A549 (cell line): ENCODE measurements around the gene FZD1. TPM values are rescaled to one million over a fixed set of nuclear protein-coding genes. Genes with fewer than 3 reads are reported as not detected.

Experiments used
- ATAC-seq, 2 experiments: fragments of 200-7000 bp in 1 of 2; fragments of >200 bp in 1 of 2; cut with Nextera tagmentation in 1 of 2; cut with Tn5 transposase in 1 of 2; 3 replicates each; pipeline versions ENCODE4 v1.8.0 to v1.9.1; 2018 to 2020; ENCODE audit warnings: mild to moderate bottlenecking in 1 of 2, moderate library complexity in 1 of 2
- CTCF ChIA-PET: fragments of 300-600 bp; sonication (Branson Sonifier 250); formaldehyde crosslinking; extraction: SDS; loops from one replicate; lab custom pipeline; 2021; ENCODE audit warnings: antibody characterized with exemption, inconsistent platforms; lab: Yijun Ruan, JAX
- POLR2A ChIA-PET: fragments of 350-600 bp; formaldehyde crosslinking; extraction: SDS; loops from one replicate; lab custom pipeline; 2021; ENCODE audit warnings: antibody characterized with exemption, inconsistent platforms; lab: Yijun Ruan, JAX
- DNase-seq, 2 experiments: peaks; one replicate each; pipeline versions ENCODE4 v3.0.0 to v3.0.0-alpha.2; 2011 to 2016; ENCODE audit warnings: low read depth in 1 of 2, low spot score in 1 of 2
- FAIRE-seq: peaks from 2 replicates; lab custom pipeline; 2011; peaks lifted over from hg19 to GRCh38; lab: Jason Lieb, UNC
- H3K27ac ChIP-seq, 2 experiments: fragments of >200 bp; sonication (Bioruptor Twin); formaldehyde crosslinking; 3 replicates each; pipeline ENCODE4 v1.5.1; 2016 to 2017
- H3K4me1 ChIP-seq: fragments of >200 bp; sonication (Bioruptor Twin); formaldehyde crosslinking; 3 replicates; pipeline ENCODE4 v1.6.1; 2016
- H3K4me2 ChIP-seq: fragments of >200 bp; sonication (Bioruptor Twin); formaldehyde crosslinking; 3 replicates; pipeline ENCODE4 v1.6.1; 2016
- H3K4me3 ChIP-seq: fragments of >200 bp; sonication (Bioruptor Twin); formaldehyde crosslinking; 3 replicates; pipeline ENCODE4 v1.5.1; 2016
- H3K9me3 ChIP-seq: fragments of >200 bp; sonication (Bioruptor Twin); formaldehyde crosslinking; 3 replicates; pipeline ENCODE4 v1.6.1; 2016
- CHD4 ChIP-seq: fragments of 200-600 bp; sonication (generic); IDR thresholded peaks from 2 replicates; pipeline ENCODE4 v1.6.1; 2016; ENCODE audit warnings: antibody characterized with exemption, mild to moderate bottlenecking, borderline replicate concordance
- EHF ChIP-seq: fragments of 250-450 bp; sonication (Bioruptor Pico); IDR thresholded peaks from 2 replicates; pipeline ENCODE4 v1.5.0; 2020; ENCODE audit warnings: mild to moderate bottlenecking
- FOSB ChIP-seq: fragments of 250-450 bp; sonication (Bioruptor Pico); IDR thresholded peaks from 2 replicates; pipeline ENCODE4 v1.5.0; 2020; ENCODE audit warnings: mild to moderate bottlenecking, moderate library complexity
- HEYL ChIP-seq: fragments of 250-450 bp; sonication (Bioruptor Pico); IDR thresholded peaks from 2 replicates; pipeline ENCODE4 v1.8.0; 2021; ENCODE audit warnings: mild to moderate bottlenecking, moderate library complexity
- KDM5A ChIP-seq: fragments of 200-600 bp; sonication (generic); IDR thresholded peaks from 2 replicates; pipeline ENCODE4 v1.6.1; 2016; ENCODE audit warnings: antibody characterized with exemption, mild to moderate bottlenecking
- MAZ ChIP-seq: fragments of 150-350 bp; IDR thresholded peaks from 2 replicates; pipeline ENCODE4 v1.6.1; 2014; ENCODE audit warnings: antibody characterized with exemption, low read depth, low read length, borderline replicate concordance
- NFE2L2 ChIP-seq: fragments of 150-350 bp; conservative IDR thresholded peaks from 2 replicates; pipeline ENCODE4 v1.6.1; 2014; ENCODE audit warnings: low read length
- NPAS2 ChIP-seq: fragments of 250-450 bp; sonication (Bioruptor Pico); IDR thresholded peaks from 2 replicates; pipeline ENCODE4 v1.8.0; 2022; ENCODE audit warnings: mild to moderate bottlenecking, moderate library complexity, borderline replicate concordance
- NR3C1 ChIP-seq: fragments of >200 bp; sonication (Bioruptor Twin); formaldehyde crosslinking; IDR thresholded peaks from 3 replicates; pipeline ENCODE4 v1.6.1; 2017
- RFX5 ChIP-seq: fragments of 450-650 bp; IDR thresholded peaks from 2 replicates; pipeline ENCODE4 v1.7.1; 2014; ENCODE audit warnings: antibody characterized with exemption, mild to moderate bottlenecking, moderate library complexity
- SMC3 ChIP-seq: fragments of >200 bp; sonication (Bioruptor Twin); formaldehyde crosslinking; IDR thresholded peaks from 3 replicates; pipeline ENCODE4 v1.6.1; 2018; ENCODE audit warnings: inconsistent platforms
- ZFP36 ChIP-seq: fragments of 450-650 bp; IDR thresholded peaks from 2 replicates; pipeline ENCODE4 v1.6.1; 2014; ENCODE audit warnings: borderline replicate concordance; ENCODE audit not compliant: partially characterized antibody
- WGBS: methylation state at CpG from one replicate; pipeline ENCODE4 v1.1.6; 2017; ENCODE audit errors: missing lambda C conversion rate; 5-methylcytosine and 5-hydroxymethylcytosine counted together
- polyA plus RNA-seq, 4 experiments: library from polyadenylated mRNA; depleted of rRNA in 3 of 4; stranded (reverse); fragments of >200 nt; fragmentation: RNase III in 1 of 4; extraction: RNeasy Plus Mini Kit Qiagen cat#74134 plus additional on column Dnase treatment in 1 of 4; gene quantifications; 2 replicates in 3 of 4; 3 replicates in 1 of 4; pipeline ENCODE4 v1.2.3, GENCODE V29; 2011 to 2017
- TF ChIP-seq, protein P1 (sequence below): fragments of 200-600 bp; sonication (generic); IDR thresholded peaks from 2 replicates; pipeline ENCODE4 v1.6.1; 2016; ENCODE audit warnings: antibody characterized with exemption, mild to moderate bottlenecking, moderate library complexity
- TF ChIP-seq, protein P2 (sequence below): fragments of 250-450 bp; sonication (Bioruptor Pico); IDR thresholded peaks from 2 replicates; pipeline ENCODE4 v1.5.0; 2021; ENCODE audit warnings: mild to moderate bottlenecking, moderate library complexity, borderline replicate concordance
- TF ChIP-seq, protein P3 (sequence below): IDR thresholded peaks from 2 replicates; pipeline ENCODE4 v1.6.1; 2012
- TF ChIP-seq, protein P4 (sequence below): fragments of 150-350 bp; IDR thresholded peaks from 2 replicates; pipeline ENCODE4 v1.6.1; 2014; ENCODE audit warnings: low read depth, mild to moderate bottlenecking, low read length

Gene FZD1
- polyA plus RNA-seq, 2 of the 4 experiments (the other 2 are of a cell fraction): 1.4 TPM

DNA sequence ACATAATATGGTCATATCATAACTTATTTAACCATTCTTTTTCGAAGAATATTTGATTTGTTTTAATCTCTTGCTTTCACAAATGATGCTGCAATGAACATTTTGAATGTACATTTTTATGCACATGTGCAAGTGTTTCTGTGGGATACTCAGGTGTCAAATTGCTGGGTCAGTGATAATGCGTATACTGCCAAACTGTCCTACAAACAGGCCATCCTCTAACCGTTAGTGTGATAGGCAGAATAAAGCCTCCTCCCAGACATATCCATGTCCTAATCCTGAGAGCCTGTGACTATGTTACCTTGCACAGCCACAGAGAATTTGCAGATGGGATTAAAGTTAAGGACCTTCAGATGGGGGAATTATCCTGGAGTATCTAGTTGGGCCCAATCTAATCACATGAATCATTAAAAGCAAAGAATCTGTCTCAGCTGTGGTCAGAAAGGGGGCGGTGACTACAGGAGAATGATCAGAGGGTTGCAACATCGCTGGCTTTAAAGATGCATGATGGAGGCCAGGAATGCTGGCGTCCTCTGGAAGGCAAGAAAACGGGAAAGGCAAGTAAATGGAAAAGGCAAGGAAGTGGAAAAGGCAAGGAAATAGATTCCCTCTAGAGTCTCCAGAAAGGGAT is 46.7 kb downstream of the FZD1 start (continued):
- TF ChIP-seq, protein P1, sequence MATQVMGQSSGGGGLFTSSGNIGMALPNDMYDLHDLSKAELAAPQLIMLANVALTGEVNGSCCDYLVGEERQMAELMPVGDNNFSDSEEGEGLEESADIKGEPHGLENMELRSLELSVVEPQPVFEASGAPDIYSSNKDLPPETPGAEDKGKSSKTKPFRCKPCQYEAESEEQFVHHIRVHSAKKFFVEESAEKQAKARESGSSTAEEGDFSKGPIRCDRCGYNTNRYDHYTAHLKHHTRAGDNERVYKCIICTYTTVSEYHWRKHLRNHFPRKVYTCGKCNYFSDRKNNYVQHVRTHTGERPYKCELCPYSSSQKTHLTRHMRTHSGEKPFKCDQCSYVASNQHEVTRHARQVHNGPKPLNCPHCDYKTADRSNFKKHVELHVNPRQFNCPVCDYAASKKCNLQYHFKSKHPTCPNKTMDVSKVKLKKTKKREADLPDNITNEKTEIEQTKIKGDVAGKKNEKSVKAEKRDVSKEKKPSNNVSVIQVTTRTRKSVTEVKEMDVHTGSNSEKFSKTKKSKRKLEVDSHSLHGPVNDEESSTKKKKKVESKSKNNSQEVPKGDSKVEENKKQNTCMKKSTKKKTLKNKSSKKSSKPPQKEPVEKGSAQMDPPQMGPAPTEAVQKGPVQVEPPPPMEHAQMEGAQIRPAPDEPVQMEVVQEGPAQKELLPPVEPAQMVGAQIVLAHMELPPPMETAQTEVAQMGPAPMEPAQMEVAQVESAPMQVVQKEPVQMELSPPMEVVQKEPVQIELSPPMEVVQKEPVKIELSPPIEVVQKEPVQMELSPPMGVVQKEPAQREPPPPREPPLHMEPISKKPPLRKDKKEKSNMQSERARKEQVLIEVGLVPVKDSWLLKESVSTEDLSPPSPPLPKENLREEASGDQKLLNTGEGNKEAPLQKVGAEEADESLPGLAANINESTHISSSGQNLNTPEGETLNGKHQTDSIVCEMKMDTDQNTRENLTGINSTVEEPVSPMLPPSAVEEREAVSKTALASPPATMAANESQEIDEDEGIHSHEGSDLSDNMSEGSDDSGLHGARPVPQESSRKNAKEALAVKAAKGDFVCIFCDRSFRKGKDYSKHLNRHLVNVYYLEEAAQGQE: no peak
- TF ChIP-seq RFX5 (no peak), NPAS2 (CRISPR knock-in tag) (no peak), HEYL (CRISPR knock-in tag) (no peak), KDM5A (no peak), MAZ (no peak), CHD4 (no peak)

DNA sequence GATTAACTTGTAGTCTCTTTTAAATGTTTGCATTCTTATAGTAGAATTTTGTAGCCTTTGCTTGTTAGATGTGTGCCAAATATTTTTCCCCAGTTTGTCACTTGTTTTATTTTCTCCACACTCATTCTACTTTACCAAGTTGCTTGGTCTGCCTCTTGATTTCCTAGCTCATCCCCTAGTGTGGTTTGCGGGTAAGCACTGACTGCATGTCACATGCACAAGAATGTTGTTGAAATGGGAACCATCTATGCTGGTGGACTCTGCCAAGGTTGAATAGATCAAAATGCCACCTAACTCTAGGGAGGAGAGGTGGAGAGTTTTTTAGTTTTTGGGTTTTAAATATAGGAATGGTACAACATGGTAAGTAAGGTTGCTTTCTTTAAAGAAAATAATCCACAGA is 47.6 kb downstream of the FZD1 start:
- ATAC-seq (no peak), DNase-seq (no peak), FAIRE-seq (no peak)
- no peak overlapping the region for H3K4me3 ChIP-seq
- TF ChIP-seq FOSB (CRISPR knock-in tag) (no peak), NFE2L2 (no peak), NR3C1 (no peak), RFX5 (no peak)
- TF ChIP-seq, protein P2, sequence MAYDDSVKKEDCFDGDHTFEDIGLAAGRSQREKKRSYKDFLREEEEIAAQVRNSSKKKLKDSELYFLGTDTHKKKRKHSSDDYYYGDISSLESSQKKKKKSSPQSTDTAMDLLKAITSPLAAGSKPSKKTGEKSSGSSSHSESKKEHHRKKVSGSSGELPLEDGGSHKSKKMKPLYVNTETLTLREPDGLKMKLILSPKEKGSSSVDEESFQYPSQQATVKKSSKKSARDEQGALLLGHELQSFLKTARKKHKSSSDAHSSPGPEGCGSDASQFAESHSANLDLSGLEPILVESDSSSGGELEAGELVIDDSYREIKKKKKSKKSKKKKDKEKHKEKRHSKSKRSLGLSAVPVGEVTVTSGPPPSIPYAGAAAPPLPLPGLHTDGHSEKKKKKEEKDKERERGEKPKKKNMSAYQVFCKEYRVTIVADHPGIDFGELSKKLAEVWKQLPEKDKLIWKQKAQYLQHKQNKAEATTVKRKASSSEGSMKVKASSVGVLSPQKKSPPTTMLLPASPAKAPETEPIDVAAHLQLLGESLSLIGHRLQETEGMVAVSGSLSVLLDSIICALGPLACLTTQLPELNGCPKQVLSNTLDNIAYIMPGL (CRISPR knock-in tag): no peak
- TF ChIP-seq, protein P3, sequence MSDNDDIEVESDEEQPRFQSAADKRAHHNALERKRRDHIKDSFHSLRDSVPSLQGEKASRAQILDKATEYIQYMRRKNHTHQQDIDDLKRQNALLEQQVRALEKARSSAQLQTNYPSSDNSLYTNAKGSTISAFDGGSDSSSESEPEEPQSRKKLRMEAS: no peak
- TF ChIP-seq, protein P4, sequence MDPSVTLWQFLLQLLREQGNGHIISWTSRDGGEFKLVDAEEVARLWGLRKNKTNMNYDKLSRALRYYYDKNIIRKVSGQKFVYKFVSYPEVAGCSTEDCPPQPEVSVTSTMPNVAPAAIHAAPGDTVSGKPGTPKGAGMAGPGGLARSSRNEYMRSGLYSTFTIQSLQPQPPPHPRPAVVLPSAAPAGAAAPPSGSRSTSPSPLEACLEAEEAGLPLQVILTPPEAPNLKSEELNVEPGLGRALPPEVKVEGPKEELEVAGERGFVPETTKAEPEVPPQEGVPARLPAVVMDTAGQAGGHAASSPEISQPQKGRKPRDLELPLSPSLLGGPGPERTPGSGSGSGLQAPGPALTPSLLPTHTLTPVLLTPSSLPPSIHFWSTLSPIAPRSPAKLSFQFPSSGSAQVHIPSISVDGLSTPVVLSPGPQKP: no peak
- ChIA-PET POLR2A (no interaction called here), CTCF (no interaction called here)
- no peaks in the 10 kb centered on the region for H3K9me3 ChIP-seq
- no peaks in the 10 kb centered on the region for H3K4me1 ChIP-seq
- H3K27ac ChIP-seq: no peak overlapping the region
- no peak overlapping the region for H3K4me2 ChIP-seq
- WGBS: 50% methylated on average over 1 of the region's 1 CpG

DNA sequence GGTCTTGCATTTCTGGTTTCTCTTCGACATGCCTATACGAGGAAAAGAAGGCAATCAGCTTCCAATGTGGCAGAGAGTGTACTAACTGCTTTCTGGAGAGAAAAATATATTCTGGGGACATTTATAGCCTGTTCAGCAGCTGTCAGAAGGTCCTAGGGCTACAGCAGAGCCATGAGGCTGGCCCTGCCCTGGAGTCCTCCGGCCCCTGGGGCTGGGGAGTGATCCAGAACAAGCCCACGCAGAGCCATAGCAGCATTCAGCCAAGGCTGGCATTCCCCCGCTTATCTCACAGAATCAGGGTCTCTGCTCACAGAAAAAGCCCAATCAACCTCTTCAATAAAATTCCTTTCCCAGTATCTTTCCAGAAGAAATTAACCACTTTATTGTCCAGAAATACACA is 48.9 kb downstream of the FZD1 start:
- CTCF ChIA-PET: no interaction called here
- DNase-seq: no peak
- no peak for ATAC-seq
- WGBS: 16% methylated on average over 5 of the region's 5 CpGs
- POLR2A ChIA-PET: no interaction called here
- no peak for FAIRE-seq
- no peak for TF ChIP-seq SMC3
- TF ChIP-seq FOSB (CRISPR knock-in tag): no peak
- TF ChIP-seq, protein P2 (CRISPR knock-in tag): no peak
- TF ChIP-seq ZFP36: no peak
- TF ChIP-seq EHF: no peak
- TF ChIP-seq NFE2L2: no peak
- TF ChIP-seq, all 56 proteins: peak for 0
- Histone ChIP-seq H3K27ac (no peak overlapping the region), H3K4me3 (no peak overlapping the region), H3K9me3 (no peaks in the 10 kb centered on the region), H3K4me2 (no peak overlapping the region), H3K4me1 (no peaks in the 10 kb centered on the region)
